ENCODE data around the gene SRL.

DNA sequence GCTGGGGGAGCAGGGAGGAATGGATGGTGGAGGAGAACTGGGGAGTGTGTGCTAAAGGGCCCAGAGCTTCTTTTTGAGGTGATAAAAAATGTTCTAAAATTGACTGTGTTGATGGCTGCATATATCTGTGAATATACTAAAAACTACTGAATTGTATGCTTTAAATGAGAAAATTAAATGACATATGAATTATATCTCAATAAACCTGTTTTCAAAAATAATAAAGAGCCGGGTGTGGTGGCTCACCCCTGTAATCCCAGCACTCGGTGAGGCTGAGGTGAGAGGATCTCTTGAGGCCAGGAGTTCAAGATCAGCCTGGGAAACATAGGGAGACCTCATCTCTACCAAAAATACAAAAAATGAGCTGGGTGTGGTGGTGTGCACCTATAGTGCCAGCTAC lies 16.8 kb downstream of the SRL start:
- TF ChIP-seq CTCF (IDR thresholded peaks at IDR 0.05 in 4 of 5, conservative IDR thresholded peaks at IDR 0.05 in 1 of 5) (no peak), POLR2A (IDR thresholded peaks at IDR 0.05) (no peak)
